ENCODE data around the gene GOLGA6L2.

The GOLGA6L2 gene

DNA sequence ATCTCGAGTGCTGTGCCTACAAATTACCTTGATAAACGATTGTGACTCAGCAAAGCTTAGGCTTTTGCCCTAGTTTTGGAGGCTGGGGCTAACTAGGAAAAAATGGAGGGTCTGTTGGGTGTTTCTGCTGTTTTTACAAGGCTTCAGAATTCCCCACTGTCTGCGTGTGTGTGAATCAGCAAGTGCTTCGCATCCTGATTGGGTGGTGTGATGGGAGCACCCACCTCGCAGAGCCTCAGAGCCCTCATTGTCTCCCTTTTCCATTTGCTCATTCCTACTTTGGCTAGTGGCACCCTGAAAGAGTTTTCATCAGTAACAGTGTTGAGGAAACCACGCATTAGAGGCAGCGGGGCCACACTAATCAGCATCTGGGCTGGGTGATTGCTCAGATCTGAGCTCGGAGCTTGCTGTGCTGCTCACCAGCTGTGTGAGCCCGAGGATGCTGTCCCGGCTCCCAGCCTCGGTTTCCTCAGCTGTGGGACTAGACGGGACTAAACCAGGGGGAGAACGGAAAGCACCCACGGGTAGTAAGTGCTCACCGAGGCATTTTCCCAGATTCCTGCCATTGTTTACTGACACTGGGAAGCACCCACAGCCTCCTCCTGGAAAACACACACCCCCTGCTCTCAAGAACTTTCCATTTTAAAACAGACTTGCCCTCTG lies 51.9 kb downstream of the GOLGA6L2 start:
- no peaks in the 10 kb centered on the region for H3K9me3 ChIP-seq
- no peak overlapping the region for H3K4me3 ChIP-seq (ENCODE audit: low read depth in 1 of 2, low read length in 1 of 2)
- no peaks in the 10 kb centered on the region for H3K27me3 ChIP-seq
- no peak overlapping the region for H3K27ac ChIP-seq
- H3K36me3 ChIP-seq, result no peaks in the 10 kb centered on the region
- TF ChIP-seq, protein P1, sequence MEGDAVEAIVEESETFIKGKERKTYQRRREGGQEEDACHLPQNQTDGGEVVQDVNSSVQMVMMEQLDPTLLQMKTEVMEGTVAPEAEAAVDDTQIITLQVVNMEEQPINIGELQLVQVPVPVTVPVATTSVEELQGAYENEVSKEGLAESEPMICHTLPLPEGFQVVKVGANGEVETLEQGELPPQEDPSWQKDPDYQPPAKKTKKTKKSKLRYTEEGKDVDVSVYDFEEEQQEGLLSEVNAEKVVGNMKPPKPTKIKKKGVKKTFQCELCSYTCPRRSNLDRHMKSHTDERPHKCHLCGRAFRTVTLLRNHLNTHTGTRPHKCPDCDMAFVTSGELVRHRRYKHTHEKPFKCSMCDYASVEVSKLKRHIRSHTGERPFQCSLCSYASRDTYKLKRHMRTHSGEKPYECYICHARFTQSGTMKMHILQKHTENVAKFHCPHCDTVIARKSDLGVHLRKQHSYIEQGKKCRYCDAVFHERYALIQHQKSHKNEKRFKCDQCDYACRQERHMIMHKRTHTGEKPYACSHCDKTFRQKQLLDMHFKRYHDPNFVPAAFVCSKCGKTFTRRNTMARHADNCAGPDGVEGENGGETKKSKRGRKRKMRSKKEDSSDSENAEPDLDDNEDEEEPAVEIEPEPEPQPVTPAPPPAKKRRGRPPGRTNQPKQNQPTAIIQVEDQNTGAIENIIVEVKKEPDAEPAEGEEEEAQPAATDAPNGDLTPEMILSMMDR (IDR thresholded peaks at IDR 0.05), result no peak
- no peaks in the 10 kb centered on the region for H3K4me1 ChIP-seq (ENCODE audit: control insufficient read depth in 1 of 2, insufficient read depth in 1 of 2, low read depth in 1 of 2, low read length in 1 of 2)

Measured in neutrophil (primary cell).